Ascending aorta (tissue), 2 donors: ENCODE results near the gene IQGAP2. TPM values are rescaled to one million over a fixed set of nuclear protein-coding genes. Genes with fewer than 3 reads are reported as not detected.

Source experiments
- DNase-seq, 2 donors: peaks; one replicate each; pipeline ENCODE4 v3.0.0-alpha.2; 2019; ENCODE audit warnings: low spot score in 2 of 2
- H3K27ac ChIP-seq, 2 donors: fragments of 200-600 bp; sonication (generic); one replicate each; pipeline ENCODE4 v1.5.1; 2016 to 2017; ENCODE audit warnings: mild to moderate bottlenecking in 1 of 2
- H3K27me3 ChIP-seq: fragments of 200-600 bp; sonication (generic); one replicate; pipeline ENCODE4 v1.5.1; 2017
- H3K36me3 ChIP-seq, 2 donors: fragments of 200-600 bp; sonication (generic); one replicate each; pipeline ENCODE4 v1.5.1; 2016
- H3K4me1 ChIP-seq, 2 donors: fragments of 200-600 bp; sonication (generic); one replicate each; pipeline ENCODE4 v1.5.1; 2016 to 2017; ENCODE audit warnings: mild to moderate bottlenecking in 1 of 2
- H3K4me3 ChIP-seq, 2 donors: fragments of 200-600 bp; sonication (generic); one replicate each; pipeline ENCODE4 v1.5.1; 2016 to 2017; ENCODE audit warnings: mild to moderate bottlenecking in 1 of 2
- H3K9me3 ChIP-seq, 2 donors: fragments of 200-600 bp; sonication (generic); one replicate each; pipeline ENCODE4 v1.5.1; 2016
- CTCF ChIP-seq, 3 experiments: fragments of 200-600 bp in 2 of 3; fragments of 450-650 bp in 1 of 3; sonication (generic) in 2 of 3; IDR thresholded peaks; one replicate each; pipeline ENCODE4 v1.5.1; 2016 to 2019; ENCODE audit warnings: antibody characterized with exemption in 3 of 3, mild to moderate bottlenecking in 1 of 3, moderate library complexity in 1 of 3
- intact Hi-C: fragments of 100-400 bp; cut with DNase I; formaldehyde crosslinking; loops from one replicate; pipeline ENCODE4 v1.15.1; 2023
- total RNA-seq: library from RNA; depleted of rRNA; stranded (reverse); fragments of >200 nt; gene quantifications from one replicate; pipeline ENCODE4 v1.1.0, GENCODE V29; 2016

The IQGAP2 gene
- total RNA-seq, 1 donor from 2014 or later = 19.8 TPM

DNA sequence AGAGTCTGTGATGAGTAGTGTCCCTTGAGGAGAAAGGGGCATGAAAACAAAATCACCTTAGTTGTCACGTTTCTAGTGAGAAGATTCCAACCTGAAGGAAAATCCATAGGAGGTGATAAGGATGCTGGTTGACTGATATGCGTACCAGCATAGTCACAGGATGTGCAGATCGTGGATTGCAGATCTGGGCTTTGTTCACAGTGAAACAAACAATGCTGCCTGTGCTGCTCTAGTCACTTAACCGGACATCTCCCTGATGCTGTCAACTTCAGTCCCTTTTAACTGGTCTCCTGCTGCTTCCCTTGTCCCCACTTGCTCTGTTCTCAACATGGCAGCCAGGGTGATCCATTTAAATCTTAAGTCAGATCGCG lies 89.7 kb downstream of the IQGAP2 start:
- Histone ChIP-seq H3K27ac (no peak overlapping the region), H3K4me3 (no peak overlapping the region), H3K36me3 (no peaks in the 10 kb centered on the region), H3K9me3 (no peaks in the 10 kb centered on the region), H3K4me1 (no peaks in the 10 kb centered on the region), H3K27me3 (no peaks in the 10 kb centered on the region)
- DNase-seq = no peak
- no peak for TF ChIP-seq CTCF (IDR thresholded peaks at IDR 0.05)
- intact Hi-C loops = no loop called here

DNA sequence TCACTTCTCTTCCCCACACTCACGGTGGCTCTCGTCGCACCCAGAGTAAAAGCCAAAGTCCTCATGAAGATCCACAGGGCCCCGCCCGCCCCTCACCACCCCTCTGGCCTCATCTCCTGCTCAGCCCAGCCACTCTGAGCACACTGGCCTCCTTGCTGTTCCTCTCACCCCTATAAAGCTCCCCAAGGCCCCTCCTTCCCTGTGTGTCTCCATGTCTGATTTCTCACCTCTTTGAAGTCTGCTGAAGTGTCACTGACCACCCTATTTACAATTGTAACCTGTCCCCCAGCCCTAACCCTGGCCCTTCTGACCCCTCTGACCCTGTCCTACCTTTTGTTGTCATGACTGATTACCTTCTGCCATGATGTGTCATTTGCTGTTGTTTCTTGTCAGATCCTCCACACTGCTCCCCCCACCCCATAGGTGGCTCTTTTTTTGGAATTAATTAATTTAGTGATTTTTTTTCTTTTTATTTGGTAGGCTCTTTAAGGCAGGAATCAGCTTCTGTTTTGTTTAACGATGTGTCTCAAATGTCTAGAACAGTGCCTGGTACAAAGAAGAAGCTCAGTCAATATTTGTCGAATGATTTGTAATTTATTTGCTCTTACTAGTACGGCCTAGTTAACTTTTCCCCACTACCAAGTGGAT lies 90.2 kb downstream of the IQGAP2 start:
- intact Hi-C loops = no loop called here
- no peak overlapping the region for H3K27ac ChIP-seq
- no peaks in the 10 kb centered on the region for H3K36me3 ChIP-seq
- H3K9me3 ChIP-seq = no peaks in the 10 kb centered on the region
- H3K4me3 ChIP-seq = no peak overlapping the region
- TF ChIP-seq CTCF (IDR thresholded peaks at IDR 0.05) = no peak
- no peaks in the 10 kb centered on the region for H3K27me3 ChIP-seq
- no peaks in the 10 kb centered on the region for H3K4me1 ChIP-seq
- DNase-seq = no peak

DNA sequence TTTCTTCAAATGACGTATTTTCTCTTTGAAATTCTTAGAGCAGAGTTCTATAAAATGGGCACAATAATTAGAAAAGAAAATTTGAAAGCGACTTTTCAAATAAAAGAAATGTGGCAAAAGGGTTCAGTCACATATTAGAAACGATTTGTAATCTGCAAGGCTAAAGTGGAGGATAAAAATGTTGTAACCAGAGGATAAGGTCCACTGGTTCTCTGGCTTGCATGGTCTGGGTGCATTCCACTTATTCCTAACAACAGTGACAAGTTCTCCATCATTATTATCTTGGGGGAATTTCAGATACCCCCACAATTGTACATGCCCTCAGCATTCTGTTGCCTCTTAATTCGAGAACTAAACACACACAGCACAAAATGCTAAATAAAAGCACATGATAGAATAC lies 91.1 kb downstream of the IQGAP2 start:
- DNase-seq = no peak
- no peak overlapping the region for H3K4me3 ChIP-seq
- H3K36me3 ChIP-seq = no peaks in the 10 kb centered on the region
- no peak overlapping the region for H3K27ac ChIP-seq
- no peaks in the 10 kb centered on the region for H3K9me3 ChIP-seq
- intact Hi-C loops = no loop called here
- no peaks in the 10 kb centered on the region for H3K27me3 ChIP-seq
- no peaks in the 10 kb centered on the region for H3K4me1 ChIP-seq
- no peak for TF ChIP-seq CTCF (IDR thresholded peaks at IDR 0.05)

GRCh38 chr5:76495870-76496269 lies 92.8 kb downstream of the IQGAP2 start:
- intact Hi-C loops = no loop called here
- Histone ChIP-seq H3K9me3 (no peaks in the 10 kb centered on the region), H3K4me1 (no peaks in the 10 kb centered on the region), H3K27me3 (no peaks in the 10 kb centered on the region), H3K4me3 (no peak overlapping the region), H3K36me3 (no peaks in the 10 kb centered on the region), H3K27ac (no peak overlapping the region)
- TF ChIP-seq CTCF (IDR thresholded peaks at IDR 0.05) = no peak
- DNase-seq = no peak

- no peaks in the 10 kb centered on the region for H3K9me3 ChIP-seq
- H3K27ac ChIP-seq = no peak overlapping the region
- H3K36me3 ChIP-seq = no peaks in the 10 kb centered on the region
- DNase-seq = no peak
- H3K27me3 ChIP-seq = no peaks in the 10 kb centered on the region
- no peak overlapping the region for H3K4me3 ChIP-seq
- TF ChIP-seq CTCF (IDR thresholded peaks at IDR 0.05) = no peak
- H3K4me1 ChIP-seq = no peaks in the 10 kb centered on the region
- intact Hi-C loops = no loop called here
Observed at GRCh38 chr5:76497065-76497460, 94.0 kb downstream of the IQGAP2 start.
